Choroid plexus epithelial cell (primary cell): ENCODE measurements around the gene SETD6.
A peak's percentile ranks its signal among the peaks of the same experiment; 100 is the strongest.

Experiments
- DNase-seq: peaks from one replicate; pipeline ENCODE4 v3.0.0-alpha.2; 2010; ENCODE audit warnings: low read depth
- H3K4me3 ChIP-seq: 2 replicates; pipeline ENCODE4 v1.5.1; 2011; ENCODE audit warnings: low read depth, mild to moderate bottlenecking, control low read depth, low read length, moderate library complexity
- CTCF ChIP-seq: conservative IDR thresholded peaks from 2 replicates; pipeline ENCODE4 v1.5.1; 2011; ENCODE audit warnings: low read depth, mild to moderate bottlenecking, control low read depth, inconsistent platforms, low read length, moderate library complexity

The SETD6 gene

GRCh38 chr16:58499092-58499511, 16.2 kb upstream of the SETD6 start:
- TF ChIP-seq CTCF: no peak
- H3K4me3 ChIP-seq: no peak overlapping the region
- no peak for DNase-seq

DNA sequence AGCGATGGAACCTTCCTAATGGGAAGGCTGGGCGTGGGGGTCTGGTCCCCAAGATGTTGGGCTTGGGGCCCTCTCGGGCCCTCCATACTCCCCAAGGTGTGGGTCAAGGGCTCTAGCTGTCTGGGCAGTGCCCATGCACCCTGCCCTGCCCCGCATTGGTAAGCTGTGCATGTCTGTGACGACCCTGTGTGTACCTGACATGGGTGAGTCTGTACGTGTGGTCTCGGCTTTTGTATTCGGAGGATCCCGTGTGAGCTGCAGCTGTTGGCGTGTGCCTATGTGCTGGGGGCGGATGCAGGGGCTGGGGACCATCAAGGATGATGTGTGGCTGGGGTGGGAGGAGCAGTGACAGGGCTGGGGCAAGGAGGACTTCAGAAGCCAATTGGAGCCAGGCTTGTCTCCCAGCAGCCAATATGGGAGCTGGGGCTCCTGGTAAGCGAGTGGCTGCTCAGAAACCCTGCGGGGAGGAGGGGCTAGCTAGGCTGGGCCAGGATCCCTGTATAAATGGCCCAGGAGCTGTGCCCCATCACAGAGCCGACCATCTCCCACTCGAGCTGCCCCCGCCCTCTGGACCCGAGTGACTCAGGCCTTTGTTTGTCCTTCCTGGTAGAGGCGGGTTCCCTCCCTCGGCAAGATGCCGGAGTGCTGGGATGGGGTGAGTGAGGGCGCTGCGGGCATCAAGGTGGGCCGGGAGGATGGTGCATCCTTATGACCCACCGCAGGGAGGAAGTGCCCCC, 15.5 kb upstream of the SETD6 start, which contains the start of gene NDRG4:
NDRG4 (plus strand) TSS at position 529 of the 737 bp plus-strand sequence; CDS start at position 635, 106 bp downstream.
- H3K4me3 ChIP-seq: peak within 1 kb of the TSS; percentile 54
- TF ChIP-seq CTCF: no peak
- DNase-seq: peak; percentile 88

DNA sequence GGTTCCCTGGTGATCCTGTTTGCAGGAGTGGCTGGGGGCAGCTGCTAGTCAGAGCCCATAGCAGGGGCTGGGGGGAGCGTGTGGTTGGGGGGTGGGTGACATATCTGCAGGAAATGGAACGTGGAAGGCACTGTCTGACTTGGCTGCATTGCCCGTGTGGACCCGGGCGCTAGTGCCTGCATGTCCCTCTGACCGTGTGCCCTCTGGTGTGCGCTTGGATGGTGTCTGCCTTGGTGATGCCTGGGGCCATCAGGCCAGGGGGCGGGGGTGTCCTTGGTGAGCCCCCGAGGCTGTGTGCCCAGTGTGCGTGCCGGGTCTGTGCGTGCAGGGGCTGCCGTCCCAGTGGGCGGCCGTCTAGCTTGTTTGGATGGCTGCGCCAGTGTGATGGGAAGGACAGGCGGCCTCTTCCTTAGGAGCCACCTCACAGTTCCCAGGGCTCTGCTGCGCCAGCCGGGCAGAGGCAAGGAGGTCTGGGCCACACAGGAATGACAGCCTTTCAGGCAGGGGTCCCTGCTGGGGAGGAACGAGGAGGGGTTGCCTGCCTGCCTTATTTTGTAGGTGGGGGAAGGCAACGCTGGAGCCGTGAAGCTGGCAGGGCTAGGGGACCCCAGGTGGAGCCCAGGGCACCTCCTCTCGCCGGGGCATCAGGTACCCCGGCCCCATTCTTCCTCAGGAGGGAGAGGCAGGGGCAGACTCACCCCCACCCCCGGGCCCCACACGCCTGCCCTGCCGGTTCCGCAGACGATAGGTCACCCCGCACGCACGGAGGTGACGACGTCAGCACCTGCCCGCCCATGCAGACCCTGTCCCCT, 14.7 kb upstream of the SETD6 start:
- no peak for TF ChIP-seq CTCF
- peak overlapping the region; percentile 54 for H3K4me3 ChIP-seq
- DNase-seq: no peak

DNA sequence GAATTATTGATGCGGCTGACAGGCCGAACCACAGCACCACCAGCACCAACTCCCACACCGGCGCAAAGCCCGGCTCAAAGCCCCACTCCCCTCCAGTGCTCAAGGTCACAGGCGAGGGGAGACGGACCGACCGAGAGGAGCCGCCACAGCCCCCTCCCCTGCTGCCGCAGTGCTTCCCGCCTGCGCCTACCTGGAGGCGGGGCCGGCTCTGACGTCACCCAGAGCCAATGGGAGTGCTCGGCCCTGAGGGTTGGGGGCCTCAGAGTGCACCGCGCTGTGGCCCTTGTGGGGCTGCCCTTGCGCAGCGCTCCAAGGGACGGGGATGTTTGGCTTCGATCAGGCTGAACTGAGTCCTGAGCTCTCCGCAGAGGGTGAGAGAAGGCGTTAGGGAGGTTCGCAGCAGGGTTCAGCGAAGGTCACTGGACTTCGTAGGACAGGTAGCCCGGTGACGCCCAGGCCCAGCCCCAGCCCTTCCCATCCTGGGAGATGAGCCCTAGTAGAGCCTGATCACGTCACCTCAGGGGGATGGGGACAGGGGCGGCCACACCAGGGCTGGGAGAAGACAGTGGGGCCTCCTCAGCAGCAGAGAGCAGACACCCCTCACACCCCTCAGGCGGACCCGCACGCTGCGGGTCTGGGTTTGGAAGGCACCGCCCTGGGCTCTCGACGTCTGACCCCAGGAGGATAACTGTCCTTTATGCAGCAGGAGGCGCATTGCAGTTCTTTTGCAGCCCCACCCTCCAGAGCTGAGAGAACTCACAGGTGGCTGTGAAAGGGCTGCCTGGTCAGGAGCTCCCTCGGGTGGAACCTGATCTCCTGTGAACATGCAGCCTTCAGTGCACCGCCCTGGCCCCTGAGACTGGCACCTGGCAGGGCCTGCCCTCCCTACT, 13.8 kb upstream of the SETD6 start:
- DNase-seq: no peak
- peak overlapping the region; percentile 54 for H3K4me3 ChIP-seq
- no peak for TF ChIP-seq CTCF

GRCh38 chr16:58502217-58502921, 12.9 kb upstream of the SETD6 start:
- no peak overlapping the region for H3K4me3 ChIP-seq
- no peak for TF ChIP-seq CTCF

More at GRCh38 chr16:58502217-58502921, 12.9 kb upstream of the SETD6 start:
- no peak for DNase-seq
